Measurements from ENCODE around the gene SAMD10. TPM values are rescaled to one million over a fixed set of nuclear protein-coding genes. Genes with fewer than 3 reads are reported as not detected.
"Not testable (repeated sequence)": the region's sequence is repeated elsewhere in the genome, so short reads cannot be mapped to it uniquely, and the experiment has no call there.

Gene SAMD10
- total RNA-seq, 4 donors from 2014 or later = 0.48 to 1.2 (median 0.84) TPM; not detected in 1

DNA sequence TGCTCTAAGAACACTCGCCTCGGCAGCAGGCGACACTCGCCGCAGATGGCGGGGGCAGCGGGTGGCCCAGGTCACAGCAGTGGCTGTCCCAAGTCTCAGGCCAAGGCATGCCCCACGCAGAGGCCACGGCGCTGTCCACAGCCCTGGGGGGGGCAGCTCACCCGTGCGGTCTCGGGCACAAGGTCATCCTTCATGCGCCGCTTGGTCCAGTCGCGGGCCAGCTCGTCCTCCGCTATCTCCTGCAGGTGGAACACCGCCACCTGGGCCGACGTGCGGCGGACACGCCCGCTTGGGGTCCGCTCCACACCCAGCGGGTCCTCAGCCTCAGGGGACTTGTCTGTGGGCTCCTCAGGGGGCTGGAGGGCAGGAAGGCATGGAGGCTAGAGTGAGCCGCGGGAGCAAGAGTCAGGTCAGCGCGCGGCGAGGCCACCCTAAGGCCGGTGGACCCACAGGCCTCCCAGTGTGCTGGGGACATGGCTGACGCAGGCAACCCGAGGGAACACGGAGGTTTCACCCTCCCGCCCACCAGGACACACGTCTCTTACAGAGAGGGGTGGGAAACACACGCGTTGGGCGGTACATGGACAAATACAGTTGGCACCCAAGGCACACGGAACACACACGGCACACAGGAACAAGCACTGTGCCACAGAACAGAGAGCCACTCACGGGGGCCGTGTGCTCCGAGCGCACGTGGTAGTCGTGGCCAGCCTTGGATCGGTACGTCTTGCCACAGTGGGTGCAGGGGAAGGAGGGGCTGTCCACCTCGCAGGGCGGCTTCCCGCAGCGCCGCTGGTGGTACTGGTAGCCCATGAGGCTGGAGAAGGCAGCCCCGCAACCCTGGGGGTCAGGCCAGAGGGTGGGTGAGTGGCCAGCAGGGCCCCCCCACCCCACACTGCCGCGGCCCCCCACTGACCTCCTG lies 16.8 kb downstream of the SAMD10 start:
- no peak for ATAC-seq (ENCODE audit: low FRiP score)
- DNase-seq (ENCODE audit: low spot score) = no peak
- TF ChIP-seq, protein P1, sequence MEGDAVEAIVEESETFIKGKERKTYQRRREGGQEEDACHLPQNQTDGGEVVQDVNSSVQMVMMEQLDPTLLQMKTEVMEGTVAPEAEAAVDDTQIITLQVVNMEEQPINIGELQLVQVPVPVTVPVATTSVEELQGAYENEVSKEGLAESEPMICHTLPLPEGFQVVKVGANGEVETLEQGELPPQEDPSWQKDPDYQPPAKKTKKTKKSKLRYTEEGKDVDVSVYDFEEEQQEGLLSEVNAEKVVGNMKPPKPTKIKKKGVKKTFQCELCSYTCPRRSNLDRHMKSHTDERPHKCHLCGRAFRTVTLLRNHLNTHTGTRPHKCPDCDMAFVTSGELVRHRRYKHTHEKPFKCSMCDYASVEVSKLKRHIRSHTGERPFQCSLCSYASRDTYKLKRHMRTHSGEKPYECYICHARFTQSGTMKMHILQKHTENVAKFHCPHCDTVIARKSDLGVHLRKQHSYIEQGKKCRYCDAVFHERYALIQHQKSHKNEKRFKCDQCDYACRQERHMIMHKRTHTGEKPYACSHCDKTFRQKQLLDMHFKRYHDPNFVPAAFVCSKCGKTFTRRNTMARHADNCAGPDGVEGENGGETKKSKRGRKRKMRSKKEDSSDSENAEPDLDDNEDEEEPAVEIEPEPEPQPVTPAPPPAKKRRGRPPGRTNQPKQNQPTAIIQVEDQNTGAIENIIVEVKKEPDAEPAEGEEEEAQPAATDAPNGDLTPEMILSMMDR (IDR thresholded peaks at IDR 0.05) = no peak

DNA sequence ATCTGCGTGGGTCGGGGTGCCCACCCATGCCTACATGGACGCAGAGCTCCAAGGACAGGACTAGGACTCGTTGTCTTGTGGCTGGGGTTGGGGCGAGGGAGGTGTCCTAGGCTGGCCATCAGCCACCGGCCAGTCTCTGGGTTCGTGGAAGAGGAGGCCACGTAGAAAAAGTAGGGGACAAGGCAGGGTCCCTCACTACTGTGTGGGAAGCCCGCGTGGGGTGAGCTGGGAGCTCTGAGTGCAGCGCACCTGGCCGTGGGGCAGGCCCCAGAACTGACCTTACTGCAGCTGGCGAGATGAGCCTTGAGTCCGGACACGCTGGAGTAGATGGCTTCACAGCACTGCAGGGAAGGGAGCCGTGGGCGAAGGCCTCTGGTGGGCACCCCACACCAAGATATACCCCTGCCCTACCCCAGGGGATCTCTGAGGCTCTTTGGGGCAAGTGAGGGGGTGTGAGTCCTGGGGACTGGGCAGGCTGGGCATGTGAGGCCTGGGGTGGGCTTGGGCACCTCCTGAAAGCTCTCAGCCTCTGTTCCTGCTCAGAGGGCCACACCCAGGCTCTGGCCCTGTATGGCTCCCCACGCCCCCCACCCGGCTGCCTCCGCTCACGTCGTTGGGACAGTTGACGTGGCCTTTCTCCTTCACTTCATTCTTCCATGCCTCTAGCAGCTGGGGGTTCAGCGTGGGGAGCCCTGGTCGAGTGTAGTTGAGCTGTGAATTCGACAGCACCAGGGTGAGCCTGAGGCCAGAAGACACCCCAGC lies 17.6 kb downstream of the SAMD10 start:
- TF ChIP-seq, protein P1 (IDR thresholded peaks at IDR 0.05) = no peak
- no peak for ATAC-seq (ENCODE audit: low FRiP score)
- DNase-seq (ENCODE audit: low spot score) = no peak

DNA sequence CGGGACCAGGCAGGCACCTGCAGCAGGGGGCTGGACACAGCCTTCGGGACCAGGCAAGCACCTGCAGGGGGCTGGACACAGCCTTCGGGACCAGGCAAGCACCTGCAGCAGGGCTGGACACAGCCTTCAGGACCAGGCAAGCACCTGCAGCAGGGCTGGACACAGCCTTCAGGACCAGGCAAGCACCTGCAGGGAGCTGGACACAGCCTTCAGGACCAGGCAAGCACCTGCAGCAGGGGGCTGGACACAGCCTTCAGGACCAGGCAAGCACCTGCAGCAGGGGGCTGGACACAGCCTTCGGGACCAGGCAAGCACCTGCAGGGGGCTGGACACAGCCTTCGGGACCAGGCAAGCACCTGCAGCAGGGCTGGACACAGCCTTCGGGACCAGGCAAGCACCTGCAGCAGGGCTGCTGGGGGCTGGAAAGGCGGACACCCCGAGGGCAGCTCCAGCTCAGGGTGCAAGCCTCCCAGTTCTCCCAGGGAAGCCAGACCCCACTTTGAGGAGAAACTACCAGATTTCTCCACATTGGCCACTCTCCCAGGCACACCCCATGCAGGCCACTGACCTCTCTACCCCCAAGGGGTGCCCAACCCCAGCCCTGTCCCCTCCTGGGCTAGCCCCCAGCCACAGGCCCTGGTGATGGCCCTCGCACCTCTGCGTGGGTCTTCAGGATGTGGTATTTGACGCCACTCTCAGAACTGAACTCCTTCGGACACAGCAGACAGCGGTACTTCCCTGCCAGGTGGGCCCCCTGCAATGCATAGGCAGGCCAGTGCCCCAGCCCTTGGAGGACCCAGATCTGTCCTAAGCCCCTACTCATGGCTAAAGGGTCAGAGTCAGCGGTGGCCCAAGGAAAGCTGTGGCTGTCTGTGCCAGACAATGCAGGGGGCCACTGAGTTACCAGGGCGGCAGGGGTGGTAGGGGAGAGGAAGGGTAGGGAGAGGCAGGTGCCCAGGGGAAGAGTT lies 18.5 kb downstream of the SAMD10 start:
- not testable (repeated sequence) for ATAC-seq (ENCODE audit: low FRiP score); DNase-seq (ENCODE audit: low spot score)

DNA sequence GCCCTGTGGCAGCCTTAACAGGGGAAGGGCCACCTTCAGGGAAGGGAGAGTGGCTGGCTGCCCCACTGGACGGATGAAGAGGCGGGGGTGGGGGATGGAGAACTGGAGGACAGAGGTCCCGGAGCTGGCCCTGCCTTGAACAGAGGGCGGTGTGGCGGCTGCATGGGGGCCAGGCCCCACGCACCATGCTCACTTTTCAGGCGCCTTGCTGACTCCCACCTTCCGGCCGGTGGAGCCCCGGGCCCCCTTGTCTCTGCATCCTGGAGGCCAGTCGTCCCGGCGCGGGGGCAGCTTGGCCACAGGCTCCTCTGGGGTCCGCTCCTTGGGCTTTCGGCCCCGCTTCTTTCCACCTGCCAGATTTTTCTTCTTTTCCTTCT lies 19.8 kb downstream of the SAMD10 start:
- TF ChIP-seq, protein P1 (IDR thresholded peaks at IDR 0.05) = no peak
- no peak for ATAC-seq (ENCODE audit: low FRiP score)
- DNase-seq (ENCODE audit: low spot score) = no peak

DNA sequence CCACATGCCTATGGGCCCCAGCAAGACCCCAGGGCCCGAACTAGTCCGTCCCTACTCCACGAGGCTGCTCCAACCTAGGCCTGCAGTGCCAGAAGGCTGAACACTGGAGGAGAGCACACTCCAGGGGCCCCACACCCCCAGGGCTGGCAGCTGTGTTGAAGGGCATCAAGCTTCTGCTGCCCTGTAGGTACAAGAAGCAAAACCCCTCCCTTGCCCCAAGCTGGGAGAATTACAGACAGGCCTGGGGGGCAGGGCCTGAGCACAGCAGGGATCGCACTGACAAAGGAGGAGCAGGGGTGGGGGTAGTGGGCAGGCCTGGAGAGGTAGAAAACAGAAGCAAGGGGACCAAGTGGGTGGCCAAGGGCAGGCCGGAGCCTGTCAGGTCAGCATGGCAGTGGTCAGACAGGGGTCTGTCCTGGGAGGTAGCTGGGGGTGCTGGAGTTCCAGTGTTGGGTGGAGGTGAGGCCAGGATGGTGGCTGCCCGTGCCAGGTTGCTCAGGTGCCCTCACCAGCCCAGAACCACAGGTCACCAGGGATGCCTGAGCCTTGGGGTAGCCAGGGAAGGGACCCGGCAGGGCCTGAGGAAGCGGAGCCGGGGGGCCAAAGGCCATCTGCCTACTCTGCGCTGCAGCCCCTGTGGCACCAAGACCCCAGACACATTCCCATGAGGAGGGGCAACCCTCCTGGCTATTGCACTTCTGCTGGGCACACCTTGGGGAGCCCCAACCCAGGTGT lies 20.3 kb downstream of the SAMD10 start:
- TF ChIP-seq, protein P1 (IDR thresholded peaks at IDR 0.05) = no peak
- ATAC-seq (ENCODE audit: low FRiP score) (no peak), DNase-seq (ENCODE audit: low spot score) (no peak)

DNA sequence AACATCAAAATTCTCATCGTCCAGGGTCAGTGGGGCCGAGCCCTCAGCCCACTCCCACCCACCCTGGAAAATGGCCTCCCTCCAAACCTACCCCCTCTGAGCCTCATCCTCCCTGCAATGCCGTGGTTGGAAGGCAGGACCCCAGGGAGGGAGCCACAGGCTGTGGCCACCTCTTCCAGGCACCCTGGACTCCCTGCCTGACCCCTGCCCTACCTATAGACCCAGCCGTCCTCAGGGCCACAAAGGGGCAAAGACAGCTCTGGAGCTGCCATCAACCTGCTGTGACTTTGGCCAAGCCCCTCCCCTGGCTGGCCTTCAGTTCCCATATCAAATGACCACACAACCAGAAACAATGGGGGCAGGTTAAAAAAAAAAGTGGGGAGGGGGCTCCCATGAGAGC lies 21.0 kb downstream of the SAMD10 start:
- no peak for ATAC-seq (ENCODE audit: low FRiP score)
- TF ChIP-seq, protein P1 (IDR thresholded peaks at IDR 0.05) = no peak

More for the DNA sequence above, 21.0 kb downstream of the SAMD10 start:
- DNase-seq (ENCODE audit: low spot score) = no peak

All from omental fat pad (tissue), 4 donors.